Measurements from ENCODE around the gene RRAGA. TPM values are rescaled to one million over a fixed set of nuclear protein-coding genes. Genes with fewer than 3 reads are reported as not detected.

RRAGA gene
- total and polyA plus RNA-seq, 7 experiments from 2014 or later, result 25.9 to 111 (median 52.1) TPM

DNA sequence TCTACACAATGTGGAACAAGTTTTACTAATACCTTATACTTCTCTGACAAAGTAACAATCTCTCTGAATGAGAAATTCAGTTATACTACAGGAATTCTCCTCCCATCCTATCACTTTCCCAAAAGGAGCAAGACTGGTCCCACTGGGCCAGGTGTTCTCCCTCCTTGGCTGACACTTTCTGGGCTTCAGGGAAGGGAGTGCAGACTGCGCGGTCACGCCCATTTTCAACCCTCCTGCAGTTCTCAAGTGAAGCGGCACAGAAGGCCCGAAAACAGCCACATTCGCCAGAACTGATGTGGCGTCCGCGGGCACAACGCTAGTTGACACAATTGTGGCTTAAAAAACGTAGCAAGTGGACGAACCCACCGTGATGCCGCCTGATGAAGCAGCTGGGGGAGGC, 16.8 kb upstream of the RRAGA start:
- Histone ChIP-seq H3K27me3 (ENCODE audit: control insufficient read depth in 2 of 2, insufficient read depth in 2 of 2, low read length in 2 of 2) (no peaks in the 10 kb centered on the region), H3K36me3 (ENCODE audit: control insufficient read depth in 2 of 3, insufficient read depth in 3 of 3, low read length in 3 of 3) (no peaks in the 10 kb centered on the region), H3K9me3 (ENCODE audit: control insufficient read depth in 2 of 3, low read length in 3 of 3) (no peaks in the 10 kb centered on the region), H3K4me3 (ENCODE audit: low read length) (no peak overlapping the region), H3K4me1 (ENCODE audit: control insufficient read depth in 2 of 2, insufficient read depth in 2 of 2, low read length in 2 of 2) (no peaks in the 10 kb centered on the region), H3K27ac (ENCODE audit: low read depth, low read length) (no peak overlapping the region)
- ChIA-PET CTCF (no interaction called here), POLR2A (no interaction called here)
- Mint-ChIP-seq H3K27me3 (peaks cover 0 to 14% (median 6%) of the 10 kb centered on the region in 5 donors), H3K9me3 (no peaks in the 10 kb centered on the region), H3K27ac (no peak overlapping the region), H3K4me3 (no peak overlapping the region), H3K36me3 (peaks cover 0 to 4% (median 0%) of the 10 kb centered on the region in 5 donors), H3K4me1 (peaks cover 0 to 4% (median 0%) of the 10 kb centered on the region in 7 donors)
- DNase-seq (no peak), ATAC-seq (no peak)
- intact Hi-C loops (cut with micrococcal nuclease), result no loop called here

DNA sequence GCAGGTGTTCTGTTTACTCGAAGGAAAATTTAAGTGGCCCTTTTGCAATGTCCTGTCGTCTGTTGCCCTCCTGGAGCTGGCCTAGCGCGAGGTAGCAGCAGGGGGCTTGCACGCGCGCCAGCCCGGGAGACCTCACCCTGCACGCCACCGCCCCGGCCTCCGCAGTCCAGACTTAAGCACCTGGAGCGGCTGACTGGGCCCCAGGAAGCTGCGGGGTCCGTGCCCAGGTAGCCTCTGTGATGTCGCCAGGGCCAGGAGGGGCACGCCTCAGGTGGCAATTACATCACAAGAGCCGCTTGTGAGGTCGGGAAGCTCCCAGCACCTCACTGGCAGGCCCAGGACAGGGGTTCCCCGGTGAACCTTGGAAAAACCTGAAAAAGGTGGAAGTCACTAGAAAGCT, 16.2 kb upstream of the RRAGA start, which contains the start of gene SAXO1:
Gene SAXO1 (minus strand): TSS at position 195 of the 400 bp plus-strand sequence. CDS start 301 bp downstream, outside the sequence.
- no peak for DNase-seq
- H3K36me3 Mint-ChIP-seq, result peaks cover 0 to 4% (median 0%) of the 10 kb centered on the region in 5 donors
- no peaks in the 10 kb centered on the region for H3K4me1 ChIP-seq (ENCODE audit: control insufficient read depth in 2 of 2, insufficient read depth in 2 of 2, low read length in 2 of 2)
- POLR2A ChIA-PET, result no interaction called here
- CTCF ChIA-PET, result no interaction called here
- H3K4me1 Mint-ChIP-seq, result peaks cover 0 to 4% (median 0%) of the 10 kb centered on the region in 7 donors
- peaks cover 0 to 2% (median 0%) of the 10 kb centered on the region in 11 donors for H3K9me3 Mint-ChIP-seq
- no peaks in the 10 kb centered on the region for H3K27me3 ChIP-seq (ENCODE audit: control insufficient read depth in 2 of 2, insufficient read depth in 2 of 2, low read length in 2 of 2)
- no peaks in the 10 kb centered on the region for H3K36me3 ChIP-seq (ENCODE audit: control insufficient read depth in 2 of 3, insufficient read depth in 3 of 3, low read length in 3 of 3)
- no peak within 1 kb of the TSS for H3K27ac Mint-ChIP-seq
- no peak within 1 kb of the TSS for H3K4me3 Mint-ChIP-seq
- no peaks in the 10 kb centered on the region for H3K9me3 ChIP-seq (ENCODE audit: control insufficient read depth in 2 of 3, low read length in 3 of 3)
- H3K27ac ChIP-seq (ENCODE audit: low read depth, low read length), result no peak within 1 kb of the TSS
- ATAC-seq, result no peak
- H3K4me3 ChIP-seq (ENCODE audit: low read length), result no peak within 1 kb of the TSS
- intact Hi-C loops (cut with micrococcal nuclease), result no loop called here
- H3K27me3 Mint-ChIP-seq, result peaks cover 0 to 14% (median 6%) of the 10 kb centered on the region in 5 donors

DNA sequence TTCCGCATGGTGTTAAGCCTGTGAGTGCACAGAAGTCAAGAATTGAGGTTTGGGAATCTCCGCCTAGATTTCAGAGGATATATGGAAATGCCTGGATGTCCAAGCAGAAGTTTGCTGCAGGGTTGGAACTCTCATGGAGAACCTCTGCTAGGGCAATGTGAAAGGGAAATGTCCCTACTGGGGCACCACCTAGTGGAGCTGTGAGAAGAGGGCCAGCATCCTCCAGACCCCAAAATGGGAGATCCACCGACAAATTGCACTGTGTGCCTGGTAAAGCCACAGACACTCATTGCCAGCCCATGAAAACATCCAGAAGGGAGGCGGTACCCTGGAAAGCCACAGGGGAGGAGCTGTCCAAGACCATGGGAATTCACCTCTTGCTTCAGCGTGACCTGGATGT, 12.6 kb upstream of the RRAGA start:
- Histone ChIP-seq H3K9me3 (ENCODE audit: control insufficient read depth in 2 of 3, low read length in 3 of 3) (no peaks in the 10 kb centered on the region), H3K27me3 (ENCODE audit: control insufficient read depth in 2 of 2, insufficient read depth in 2 of 2, low read length in 2 of 2) (no peaks in the 10 kb centered on the region), H3K36me3 (ENCODE audit: control insufficient read depth in 2 of 3, insufficient read depth in 3 of 3, low read length in 3 of 3) (no peaks in the 10 kb centered on the region), H3K27ac (ENCODE audit: low read depth, low read length) (no peak overlapping the region), H3K4me3 (ENCODE audit: low read length) (no peak overlapping the region), H3K4me1 (ENCODE audit: control insufficient read depth in 2 of 2, insufficient read depth in 2 of 2, low read length in 2 of 2) (no peaks in the 10 kb centered on the region)
- intact Hi-C loops (cut with micrococcal nuclease), result no loop called here
- no peak overlapping the region for H3K4me3 Mint-ChIP-seq
- DNase-seq (no peak), ATAC-seq (no peak)
- CTCF ChIA-PET, result interaction anchor here (0.6 kb wide), 1 partner anchor 8 kb away, joined by 3 read pairs; no protein-coding TSS in a partner anchor
- peaks cover 0 to 2% (median 0%) of the 10 kb centered on the region in 11 donors for H3K9me3 Mint-ChIP-seq
- H3K27me3 Mint-ChIP-seq, result peaks cover 0 to 3% (median 0%) of the 10 kb centered on the region in 5 donors
- peak overlapping the region in 1 of 9 donors; percentile 59 for H3K27ac Mint-ChIP-seq
- peaks cover 0 to 4% (median 0%) of the 10 kb centered on the region in 5 donors for H3K36me3 Mint-ChIP-seq
- H3K4me1 Mint-ChIP-seq, result no peaks in the 10 kb centered on the region
- POLR2A ChIA-PET, result no interaction called here

DNA sequence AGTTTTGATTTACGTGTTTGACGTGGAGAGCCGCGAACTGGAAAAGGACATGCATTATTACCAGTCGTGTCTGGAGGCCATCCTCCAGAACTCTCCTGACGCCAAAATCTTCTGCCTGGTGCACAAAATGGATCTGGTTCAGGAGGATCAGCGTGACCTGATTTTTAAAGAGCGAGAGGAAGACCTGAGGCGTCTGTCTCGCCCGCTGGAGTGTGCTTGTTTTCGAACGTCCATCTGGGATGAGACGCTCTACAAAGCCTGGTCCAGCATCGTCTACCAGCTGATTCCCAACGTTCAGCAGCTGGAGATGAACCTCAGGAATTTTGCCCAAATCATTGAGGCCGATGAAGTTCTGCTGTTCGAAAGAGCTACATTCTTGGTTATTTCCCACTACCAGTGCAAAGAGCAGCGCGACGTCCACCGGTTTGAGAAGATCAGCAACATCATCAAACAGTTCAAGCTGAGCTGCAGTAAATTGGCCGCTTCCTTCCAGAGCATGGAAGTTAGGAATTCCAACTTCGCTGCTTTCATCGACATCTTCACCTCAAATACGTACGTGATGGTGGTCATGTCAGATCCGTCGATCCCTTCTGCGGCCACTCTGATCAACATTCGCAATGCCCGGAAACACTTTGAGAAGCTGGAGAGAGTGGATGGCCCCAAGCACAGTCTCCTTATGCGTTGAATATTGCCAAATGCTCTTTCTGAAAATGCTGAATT, 850 bp downstream of the RRAGA start:
- H3K4me1 Mint-ChIP-seq, result peaks cover 6 to 50% (median 42%) of the 10 kb centered on the region in 7 donors
- no peak for ATAC-seq

DNA sequence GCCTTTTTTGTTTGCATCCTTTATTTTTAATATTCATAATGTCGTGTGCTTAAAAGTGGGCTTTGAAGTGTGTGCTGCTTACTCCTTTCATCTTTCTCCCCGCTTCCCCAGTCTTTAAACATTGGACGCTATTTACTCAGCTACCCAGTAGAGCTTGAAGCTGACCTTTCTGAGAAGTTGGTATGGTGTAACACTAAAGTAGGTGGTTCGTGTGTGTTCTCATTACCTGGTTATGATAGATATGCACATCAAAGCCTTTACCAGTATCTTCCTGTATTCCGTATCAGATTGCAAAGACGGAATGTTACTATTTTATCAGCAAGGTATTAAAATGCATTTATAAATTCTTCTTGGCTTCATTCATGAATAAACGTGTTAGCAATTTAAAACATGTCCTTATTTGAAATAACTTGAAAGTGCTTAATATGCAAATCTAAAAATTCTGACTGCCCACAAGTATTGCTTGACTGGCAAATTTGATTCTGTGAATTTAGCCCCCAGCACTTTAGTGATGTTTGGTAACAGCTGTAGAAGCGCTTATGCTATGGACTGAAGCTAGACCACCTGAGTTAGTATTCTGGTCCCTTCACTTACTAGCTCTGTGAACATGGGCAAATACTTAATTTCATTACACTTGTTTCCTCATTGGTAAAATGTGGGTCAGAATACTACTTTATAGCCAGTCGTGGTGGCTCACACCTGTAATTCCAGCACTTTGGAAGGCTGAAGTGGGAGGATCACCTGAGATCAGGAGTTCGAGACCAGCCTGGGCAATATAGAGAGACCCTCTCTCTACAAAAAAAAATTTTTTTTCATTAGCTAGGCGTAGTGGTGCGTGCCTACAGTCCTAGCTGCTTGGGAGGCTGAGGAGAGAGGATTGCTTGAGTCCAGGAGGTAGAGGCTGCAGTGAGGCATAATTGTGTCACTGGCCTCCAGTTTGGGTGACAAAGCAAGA, 1.7 kb downstream of the RRAGA start:
- no peaks in the 10 kb centered on the region for H3K36me3 ChIP-seq (ENCODE audit: control insufficient read depth in 2 of 3, insufficient read depth in 3 of 3, low read length in 3 of 3)
- H3K4me3 Mint-ChIP-seq, result peak overlapping the region; percentile 92 to 99 (median 95)
- peaks cover 6 to 50% (median 42%) of the 10 kb centered on the region in 7 donors for H3K4me1 Mint-ChIP-seq
- H3K27ac ChIP-seq (ENCODE audit: low read depth, low read length), result peak overlapping the region; percentile 85
- peaks cover 0 to 2% (median 0%) of the 10 kb centered on the region in 5 donors for H3K27me3 Mint-ChIP-seq
- intact Hi-C loops (cut with micrococcal nuclease), result loop anchor here in 1 of 2 donors (5.0 kb wide), 1 partner anchor 1981 kb away; the partner anchor contains the start of gene HACD4
- H3K27me3 ChIP-seq (ENCODE audit: control insufficient read depth in 2 of 2, insufficient read depth in 2 of 2, low read length in 2 of 2), result no peaks in the 10 kb centered on the region
- DNase-seq (peak in 3 of 9 donors; percentile 2 to 9 (median 3)), ATAC-seq (no peak)
- POLR2A ChIA-PET, result interaction anchor here (0.8 to 2.4 kb wide), 5 partner anchors 44 to 329 kb away, joined by 3 to 14 read pairs (median 3); partner anchors contain the start of genes DENND4C and RPS6
- peaks cover 0 to 30% (median 2%) of the 10 kb centered on the region in 11 donors for H3K9me3 Mint-ChIP-seq
- H3K9me3 ChIP-seq (ENCODE audit: control insufficient read depth in 2 of 3, low read length in 3 of 3), result peaks cover 0 to 4% (median 0%) of the 10 kb centered on the region in 3 experiments
- peak overlapping the region; percentile 88 for H3K4me3 ChIP-seq (ENCODE audit: low read length)
- H3K36me3 Mint-ChIP-seq, result peaks cover under 1 to 22% (median 12%) of the 10 kb centered on the region in 5 donors
- peak overlapping the region; percentile 82 to 100 (median 98) for H3K27ac Mint-ChIP-seq
- H3K4me1 ChIP-seq (ENCODE audit: control insufficient read depth in 2 of 2, insufficient read depth in 2 of 2, low read length in 2 of 2), result peaks cover 20% of the 10 kb centered on the region in 2 donors
- CTCF ChIA-PET, result interaction anchor here (0.5 to 2.5 kb wide), 4 partner anchors 35 to 124 kb away, joined by 3 to 19 read pairs (median 4); no protein-coding TSS in a partner anchor

More for the DNA sequence above, 850 bp downstream of the RRAGA start:
- CTCF ChIA-PET, result interaction anchor here (2.5 kb wide), 1 partner anchor 124 kb away, joined by 19 read pairs; no protein-coding TSS in a partner anchor
- H3K36me3 Mint-ChIP-seq, result peaks cover 0 to 14% (median 8%) of the 10 kb centered on the region in 5 donors
- intact Hi-C loops (cut with micrococcal nuclease), result loop anchor here (1.0 to 5.0 kb wide), 12 partner anchors 52 to 1982 kb away; partner anchors contain the start of genes DENND4C (in 2 of the 2), HAUS6 (in 2 of the 2), MLLT3 (in 2 of the 2) and PLIN2 (in 2 of the 2)
- H3K36me3 ChIP-seq (ENCODE audit: control insufficient read depth in 2 of 3, insufficient read depth in 3 of 3, low read length in 3 of 3), result no peaks in the 10 kb centered on the region
- H3K27ac Mint-ChIP-seq, result peak overlapping the region; percentile 93 to 100 (median 98)
- POLR2A ChIA-PET, result interaction anchor here (0.9 to 2.4 kb wide), 4 partner anchors 180 to 415 kb away, joined by 3 to 14 read pairs (median 8); partner anchors contain the start of genes DENND4C and RPS6
- peak in 6 of 9 donors; percentile 4 to 18 (median 12) for DNase-seq
- peak overlapping the region; percentile 88 for H3K4me3 ChIP-seq (ENCODE audit: low read length)
- H3K9me3 ChIP-seq (ENCODE audit: control insufficient read depth in 2 of 3, low read length in 3 of 3), result peaks cover 0 to 4% (median 0%) of the 10 kb centered on the region in 3 experiments
- H3K27ac ChIP-seq (ENCODE audit: low read depth, low read length), result peak overlapping the region; percentile 85
- peaks cover 20% of the 10 kb centered on the region in 2 donors for H3K4me1 ChIP-seq (ENCODE audit: control insufficient read depth in 2 of 2, insufficient read depth in 2 of 2, low read length in 2 of 2)
- peaks cover 0 to 30% (median 1%) of the 10 kb centered on the region in 11 donors for H3K9me3 Mint-ChIP-seq
- H3K4me3 Mint-ChIP-seq, result peak overlapping the region; percentile 92 to 99 (median 95)
- H3K27me3 Mint-ChIP-seq, result peaks cover 0 to 2% (median 0%) of the 10 kb centered on the region in 5 donors
- no peaks in the 10 kb centered on the region for H3K27me3 ChIP-seq (ENCODE audit: control insufficient read depth in 2 of 2, insufficient read depth in 2 of 2, low read length in 2 of 2)

DNA sequence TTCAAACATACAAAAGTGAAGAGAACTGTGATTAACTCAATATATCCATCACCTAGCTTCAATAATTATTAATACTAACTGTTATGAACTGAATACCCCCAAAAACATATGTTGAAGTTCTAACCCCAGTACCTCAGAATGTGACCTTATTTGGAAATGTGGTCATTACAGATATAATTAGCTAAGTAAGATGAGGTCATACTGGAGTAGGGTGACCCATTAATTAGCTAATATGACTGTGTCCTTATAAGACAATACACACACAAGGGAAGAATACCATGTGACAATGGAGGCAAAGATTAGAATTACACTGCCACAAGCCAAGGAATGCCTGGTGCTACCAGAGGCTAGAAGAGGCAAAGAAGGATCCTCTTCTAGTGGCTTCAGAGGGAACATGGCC, 7.8 kb downstream of the RRAGA start:
- no peak overlapping the region for H3K4me3 ChIP-seq (ENCODE audit: low read length)
- DNase-seq (no peak), ATAC-seq (no peak)
- H3K4me1 Mint-ChIP-seq, result peaks cover 0 to 19% (median 8%) of the 10 kb centered on the region in 7 donors
- ChIA-PET CTCF (no interaction called here), POLR2A (no interaction called here)
- intact Hi-C loops (cut with micrococcal nuclease), result no loop called here
- peaks cover 9 to 65% (median 55%) of the 10 kb centered on the region in 5 donors for H3K36me3 Mint-ChIP-seq
- no peaks in the 10 kb centered on the region for H3K9me3 ChIP-seq (ENCODE audit: control insufficient read depth in 2 of 3, low read length in 3 of 3)
- peaks cover 0 to 6% (median 0%) of the 10 kb centered on the region in 11 donors for H3K9me3 Mint-ChIP-seq
- no peaks in the 10 kb centered on the region for H3K27me3 ChIP-seq (ENCODE audit: control insufficient read depth in 2 of 2, insufficient read depth in 2 of 2, low read length in 2 of 2)
- no peaks in the 10 kb centered on the region for H3K27me3 Mint-ChIP-seq
- H3K36me3 ChIP-seq (ENCODE audit: control insufficient read depth in 2 of 3, insufficient read depth in 3 of 3, low read length in 3 of 3), result peaks cover 0 to 44% (median 5%) of the 10 kb centered on the region in 3 experiments
- H3K27ac ChIP-seq (ENCODE audit: low read depth, low read length), result no peak overlapping the region
- no peak overlapping the region for H3K27ac Mint-ChIP-seq
- no peak overlapping the region for H3K4me3 Mint-ChIP-seq
- peaks cover 0 to 6% of the 10 kb centered on the region in 2 donors for H3K4me1 ChIP-seq (ENCODE audit: control insufficient read depth in 2 of 2, insufficient read depth in 2 of 2, low read length in 2 of 2)
